Hypothalamus (tissue), 51 donors: ENCODE measurements around the gene SPTB.
"Not testable (repeated sequence)": the region's sequence is repeated elsewhere in the genome, so short reads cannot be mapped to it uniquely, and the experiment has no call there.

ENCODE experiments used
- DNase-seq, 51 donors: peaks; one replicate each; lab custom pipeline; 2025; lab: John Stamatoyannopoulos, UW

Gene SPTB

GRCh38 chr14:64879635-64880220 lies at the start of gene SPTB:
Gene SPTB (minus strand): TSS chr14:64879907. CDS start chr14:64823094, 56,813 bp downstream.
- peak in 22 of 51 donors; percentile 11 to 53 (median 32) for DNase-seq

- DNase-seq: no peak
These were observed 49.3 kb upstream of the SPTB start for GRCh38 chr14:64929014-64929359.

GRCh38 chr14:64928239-64929013 lies 48.7 kb upstream of the SPTB start:
- DNase-seq: no peak

- no peak for DNase-seq
These were observed 47.3 kb upstream of the SPTB start for GRCh38 chr14:64927031-64927430.

- no peak for DNase-seq
These were observed 46.8 kb upstream of the SPTB start for GRCh38 chr14:64926398-64926995.

GRCh38 chr14:64923015-64923414 lies 43.3 kb upstream of the SPTB start:
- no peak for DNase-seq

- DNase-seq: no peak
These were observed 40.8 kb upstream of the SPTB start for GRCh38 chr14:64920465-64920864.

GRCh38 chr14:64919618-64920017 lies 39.9 kb upstream of the SPTB start:
- DNase-seq: no peak

GRCh38 chr14:64919215-64919614 lies 39.5 kb upstream of the SPTB start:
- DNase-seq: no peak

- DNase-seq: no peak
These were observed 38.5 kb upstream of the SPTB start for GRCh38 chr14:64918216-64918615.

GRCh38 chr14:64915797-64916196 lies 36.1 kb upstream of the SPTB start:
- DNase-seq: no peak

GRCh38 chr14:64915029-64915424 lies 35.3 kb upstream of the SPTB start:
- DNase-seq: no peak

- peak; percentile 56 to 99 (median 93) for DNase-seq
These were observed 34.7 kb upstream of the SPTB start, which contains the start of gene CHURC1 for GRCh38 chr14:64914237-64915028. Gene CHURC1 (plus strand): TSS chr14:64914455. CDS start chr14:64914496, 41 bp downstream.

- not testable (repeated sequence) for DNase-seq
These were observed 33.8 kb upstream of the SPTB start for GRCh38 chr14:64913477-64913876.

- DNase-seq: no peak
These were observed 32.6 kb upstream of the SPTB start for GRCh38 chr14:64912261-64912660.

- no peak for DNase-seq
These were observed 31.3 kb upstream of the SPTB start for GRCh38 chr14:64910847-64911495.

GRCh38 chr14:64906022-64906421 lies 26.3 kb upstream of the SPTB start:
- DNase-seq: no peak

- DNase-seq: no peak
These were observed 20.3 kb upstream of the SPTB start for GRCh38 chr14:64899958-64900357.

- DNase-seq: peak in 5 of 51 donors; percentile 2 to 74 (median 14)
These were observed 12.2 kb upstream of the SPTB start for GRCh38 chr14:64891839-64892375.

- DNase-seq: no peak
These were observed 11.6 kb upstream of the SPTB start for GRCh38 chr14:64891173-64891838.
